GM21423 (cell line): Measurements from ENCODE around the gene RPL35.
"Not testable (repeated sequence)": the region's sequence is repeated elsewhere in the genome, so short reads cannot be mapped to it uniquely, and the experiment has no call there.

Experiments
- ATAC-seq: cut with Tn5 transposase; IDR thresholded peaks from one replicate; pipeline ENCODE4 v1.9.1; 2021; ENCODE audit warnings: mild to moderate bottlenecking, moderate library complexity; ENCODE audit not compliant: unreplicated experiment

The RPL35 gene

GRCh38 chr9:124853605-124854143 lies 8.1 kb downstream of the RPL35 start:
- ATAC-seq, result no peak

DNA sequence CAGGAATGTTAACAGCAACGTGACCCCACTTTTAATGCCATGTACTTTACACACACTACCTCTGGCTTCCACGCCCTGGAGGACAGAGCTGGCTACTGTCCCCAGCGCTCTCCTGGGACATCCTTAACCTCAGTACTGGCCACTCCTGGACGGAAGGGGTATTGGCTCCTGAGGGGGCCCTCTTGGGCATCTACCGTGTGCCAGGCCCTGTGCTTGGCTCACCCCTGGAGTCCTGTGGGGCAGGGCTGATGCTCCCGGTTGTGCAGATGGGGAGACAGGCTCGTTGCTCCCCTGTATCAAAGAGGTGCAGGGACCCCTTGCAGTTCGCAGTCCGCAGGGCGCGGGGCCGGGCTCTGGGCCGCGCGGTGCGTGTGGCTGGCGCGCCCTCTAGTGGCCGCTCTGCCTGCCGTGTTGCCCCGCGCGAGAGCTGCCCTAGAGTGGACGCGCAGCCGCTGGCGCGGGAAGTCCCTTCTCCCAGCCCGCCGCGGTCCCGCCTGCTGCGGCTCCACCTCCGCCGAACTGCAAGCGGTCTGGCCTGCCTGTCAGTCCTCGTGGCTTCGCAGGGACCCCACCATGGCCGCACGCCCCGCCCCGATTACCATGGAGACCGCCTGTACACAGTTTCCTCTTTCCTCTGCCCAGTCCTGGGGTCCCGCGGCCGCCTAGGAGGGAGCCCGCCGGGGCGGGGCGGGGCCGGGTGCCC lies 8.8 kb downstream of the RPL35 start, which contains the start of gene WDR38:
WDR38 (plus strand) TSS at position 632 of the 703 bp plus-strand sequence. CDS start 72 bp downstream, outside the sequence.
- peak; percentile 67 for ATAC-seq

GRCh38 chr9:124852121-124852828 lies 9.5 kb downstream of the RPL35 start:
- no peak for ATAC-seq

DNA sequence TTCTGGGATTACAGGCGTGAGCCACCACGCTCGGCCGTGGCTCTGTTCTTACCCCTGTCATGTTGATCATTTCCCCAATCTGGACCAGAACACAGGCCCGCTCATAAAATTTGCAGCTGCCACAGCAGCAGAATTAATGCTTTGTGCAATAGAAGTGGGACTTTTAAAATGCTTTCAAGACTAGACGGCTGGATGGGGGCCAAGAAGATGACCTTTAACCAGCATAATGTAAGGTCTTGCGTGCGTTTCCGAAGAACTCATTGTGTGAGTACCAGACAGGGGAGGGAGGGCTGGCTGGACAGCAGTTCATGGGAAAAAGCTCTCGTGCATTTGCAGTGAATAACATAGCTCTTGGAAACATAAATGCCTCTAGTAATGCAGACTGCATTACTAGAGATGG lies 12.0 kb downstream of the RPL35 start:
- no peak for ATAC-seq

DNA sequence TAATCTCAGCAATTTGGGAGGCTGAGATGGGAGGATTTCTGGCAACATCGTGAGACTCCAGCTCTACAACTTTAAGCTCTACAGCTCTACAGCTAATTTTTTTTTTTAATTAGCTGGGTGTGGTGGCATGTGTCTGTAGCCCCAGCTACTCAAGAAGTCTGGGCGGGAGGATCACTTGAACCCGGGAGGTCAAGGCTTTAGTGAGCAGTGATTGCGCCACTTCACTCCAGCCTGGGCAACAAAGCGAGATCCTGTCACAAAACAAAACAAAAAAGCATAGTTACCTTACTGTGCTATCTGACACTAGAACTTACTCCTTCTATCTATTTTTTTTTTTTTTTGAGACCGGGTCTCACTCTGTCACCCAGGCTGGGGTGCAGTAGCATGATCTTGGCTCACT lies 14.8 kb downstream of the RPL35 start:
- ATAC-seq, result no peak

DNA sequence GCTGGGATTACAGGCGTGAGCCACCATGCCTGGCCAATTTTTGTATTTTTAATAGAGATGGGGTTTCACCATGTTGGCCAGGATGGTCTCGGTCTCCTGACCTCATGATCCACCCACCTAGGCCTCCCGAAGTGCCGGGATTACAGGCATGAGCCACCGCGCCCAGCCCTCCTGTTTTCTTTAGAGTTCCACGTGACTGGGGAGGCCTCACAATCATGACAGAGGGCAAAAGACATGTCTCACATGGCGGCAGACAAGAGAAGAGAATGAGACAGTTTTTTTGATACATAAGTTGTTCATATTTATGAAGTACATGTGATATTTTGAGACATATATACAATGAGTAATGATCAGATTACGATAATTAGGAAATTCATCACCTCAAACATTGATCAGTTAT lies 15.3 kb downstream of the RPL35 start:
- not testable (repeated sequence) for ATAC-seq

DNA sequence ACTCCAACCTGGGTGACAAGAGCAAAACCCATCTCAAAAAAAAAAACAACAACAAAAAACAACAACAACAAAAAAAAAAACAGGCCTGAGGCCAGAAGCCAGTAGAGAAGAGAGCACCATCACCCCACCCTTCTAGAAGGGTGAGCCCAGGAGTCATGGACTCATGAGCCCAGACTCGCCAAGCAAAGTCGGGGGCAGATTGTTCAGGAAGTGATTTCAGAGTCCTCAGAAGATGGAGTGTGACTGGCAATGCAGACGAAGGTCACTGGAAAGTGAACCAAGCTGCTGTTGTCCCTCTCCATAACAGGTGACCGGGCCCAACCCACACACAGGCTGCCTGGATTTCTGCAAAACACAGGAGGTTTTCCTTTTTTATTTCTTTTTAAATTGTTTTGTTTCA lies 17.5 kb downstream of the RPL35 start:
- no peak for ATAC-seq

DNA sequence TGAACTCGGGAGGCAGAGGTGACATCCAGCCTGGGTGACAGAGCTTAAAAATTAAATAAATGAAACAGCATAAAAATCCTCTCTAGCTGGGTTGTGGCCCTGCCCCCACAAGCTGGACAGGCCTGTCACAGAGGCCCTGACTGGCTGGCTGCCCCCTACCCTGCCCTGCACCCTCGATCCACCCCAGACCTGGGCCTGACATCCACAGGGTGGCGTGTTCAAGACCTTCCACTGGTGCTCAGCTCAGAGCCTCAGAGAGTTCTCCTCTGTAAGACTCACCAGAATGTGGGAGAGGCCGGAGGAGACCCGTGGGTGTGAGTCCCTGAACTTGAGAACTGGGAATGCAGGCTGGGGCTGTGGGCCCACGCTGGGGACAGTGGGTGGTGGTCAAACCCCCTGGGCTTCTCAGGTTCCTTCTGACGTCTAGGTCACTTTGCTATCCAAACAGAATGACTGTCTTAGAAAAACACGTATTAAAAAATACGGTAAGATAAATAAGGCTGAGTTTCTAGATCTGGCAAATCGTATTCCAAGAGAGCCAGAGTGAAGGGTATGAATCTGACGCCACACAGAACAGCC lies 18.2 kb downstream of the RPL35 start:
- no peak for ATAC-seq

DNA sequence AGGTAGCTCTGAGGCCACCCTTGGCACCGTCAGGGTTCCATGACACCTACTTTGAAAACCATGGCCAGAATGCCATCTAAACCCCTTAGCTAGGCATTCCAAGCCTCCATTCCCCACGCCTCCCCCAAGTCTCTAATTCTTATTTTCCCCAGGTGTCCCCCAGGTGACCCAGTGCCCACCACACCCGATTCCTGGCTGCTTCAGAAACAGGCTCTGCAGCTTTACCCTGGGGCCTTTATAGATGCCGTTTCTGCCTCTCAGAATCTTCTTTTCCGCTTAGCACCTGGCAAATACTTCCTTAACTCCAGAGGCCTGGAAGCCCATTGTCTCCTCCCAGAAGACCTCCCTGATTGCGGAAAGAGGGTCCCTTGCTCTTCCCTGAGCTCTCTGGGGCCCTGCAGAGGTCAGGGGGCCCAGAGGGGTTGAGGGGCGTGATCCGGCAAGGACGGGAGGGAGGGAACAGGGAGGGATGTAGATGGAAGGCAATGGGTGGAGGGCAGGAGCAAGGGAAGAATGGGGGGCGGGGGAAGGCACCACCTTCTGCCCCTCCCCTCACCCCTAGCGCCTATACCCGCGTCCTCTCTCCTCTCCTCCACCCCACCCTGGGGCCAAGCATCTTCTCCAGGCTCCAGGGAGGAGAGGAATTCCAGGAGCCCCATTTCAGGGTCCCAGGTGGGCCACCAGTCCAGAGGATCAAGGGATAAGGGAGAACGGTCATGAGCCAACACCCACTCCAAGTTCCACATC lies 20.5 kb downstream of the RPL35 start:
- ATAC-seq, result no peak

- ATAC-seq, result no peak
Measured at GRCh38 chr9:124840300-124840833, 21.4 kb downstream of the RPL35 start.

DNA sequence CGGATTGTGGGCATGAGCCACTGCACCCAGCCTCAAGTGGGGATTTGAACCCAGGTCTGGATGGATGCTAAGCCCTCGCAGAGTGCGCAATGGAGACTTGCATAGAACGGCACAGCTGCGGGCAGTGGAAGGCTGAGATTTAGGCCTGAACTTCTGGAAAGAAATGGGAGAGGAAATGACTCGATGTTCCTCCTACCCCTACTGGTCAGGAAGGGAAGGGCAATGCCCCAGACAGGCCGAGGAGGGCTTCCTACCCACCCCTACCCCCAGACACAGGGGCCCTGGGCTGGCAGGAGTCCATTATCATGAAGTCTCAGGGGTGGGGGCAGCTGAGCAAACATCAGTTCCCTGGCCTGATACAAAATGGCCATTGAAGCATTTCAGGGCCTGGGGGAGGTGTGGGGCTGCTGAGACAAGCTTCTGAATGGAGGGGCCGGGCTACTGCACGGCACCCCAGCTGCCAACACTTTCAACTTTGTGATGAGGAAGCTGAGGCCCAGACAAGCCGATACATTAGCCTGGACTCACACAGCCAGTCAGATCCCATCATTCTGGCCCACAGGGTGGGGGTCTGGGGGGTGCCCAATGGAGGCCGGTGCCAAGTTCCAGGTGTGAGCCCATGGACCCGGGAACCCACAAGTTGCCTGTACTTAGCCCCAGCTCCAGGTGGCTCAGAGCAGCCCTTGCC lies 22.0 kb downstream of the RPL35 start:
- no peak for ATAC-seq

- not testable (repeated sequence) for ATAC-seq
Measured at GRCh38 chr9:124838567-124839275, 23.0 kb downstream of the RPL35 start.

DNA sequence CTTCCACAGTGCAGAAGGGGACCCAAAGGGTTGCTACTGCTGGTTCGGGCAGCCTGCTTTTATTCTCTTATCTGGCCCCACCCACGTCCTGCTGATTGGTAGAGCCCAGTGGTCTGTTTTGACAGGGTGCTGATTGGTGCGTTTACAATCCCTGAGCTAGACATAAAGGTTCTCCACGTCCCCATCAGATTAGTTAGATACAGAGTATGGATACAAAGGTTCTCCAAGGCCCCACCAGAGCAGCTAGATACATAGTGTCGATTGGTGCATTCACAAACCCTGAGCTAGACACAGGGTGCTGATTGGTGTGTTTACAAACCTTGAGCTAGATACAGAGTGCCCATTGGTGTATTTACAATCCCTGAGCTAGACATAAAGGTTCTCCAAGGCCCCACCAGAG lies 23.6 kb downstream of the RPL35 start:
- not testable (repeated sequence) for ATAC-seq

GRCh38 chr9:124835026-124835557 lies 26.7 kb downstream of the RPL35 start:
- ATAC-seq, result no peak

DNA sequence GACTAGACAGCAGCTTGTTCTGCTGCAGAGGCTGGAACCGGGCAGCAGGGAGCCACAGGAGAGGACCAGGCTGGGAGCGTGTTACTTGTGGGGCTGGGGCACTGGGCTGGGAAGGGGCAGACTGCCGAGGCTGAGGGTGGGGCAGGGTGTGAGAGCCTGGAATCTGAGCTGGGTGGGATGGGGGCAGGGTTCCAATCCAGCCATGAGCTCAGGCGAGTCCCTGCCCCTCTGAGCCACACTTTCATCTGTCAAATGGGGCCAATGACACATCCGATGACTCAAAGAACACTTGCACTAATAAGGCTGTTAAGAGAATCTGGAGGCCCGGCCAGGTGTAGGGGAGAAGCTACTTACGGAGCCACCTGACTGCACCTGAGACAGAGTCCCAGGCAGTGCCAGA lies 27.2 kb downstream of the RPL35 start:
- ATAC-seq, result no peak

DNA sequence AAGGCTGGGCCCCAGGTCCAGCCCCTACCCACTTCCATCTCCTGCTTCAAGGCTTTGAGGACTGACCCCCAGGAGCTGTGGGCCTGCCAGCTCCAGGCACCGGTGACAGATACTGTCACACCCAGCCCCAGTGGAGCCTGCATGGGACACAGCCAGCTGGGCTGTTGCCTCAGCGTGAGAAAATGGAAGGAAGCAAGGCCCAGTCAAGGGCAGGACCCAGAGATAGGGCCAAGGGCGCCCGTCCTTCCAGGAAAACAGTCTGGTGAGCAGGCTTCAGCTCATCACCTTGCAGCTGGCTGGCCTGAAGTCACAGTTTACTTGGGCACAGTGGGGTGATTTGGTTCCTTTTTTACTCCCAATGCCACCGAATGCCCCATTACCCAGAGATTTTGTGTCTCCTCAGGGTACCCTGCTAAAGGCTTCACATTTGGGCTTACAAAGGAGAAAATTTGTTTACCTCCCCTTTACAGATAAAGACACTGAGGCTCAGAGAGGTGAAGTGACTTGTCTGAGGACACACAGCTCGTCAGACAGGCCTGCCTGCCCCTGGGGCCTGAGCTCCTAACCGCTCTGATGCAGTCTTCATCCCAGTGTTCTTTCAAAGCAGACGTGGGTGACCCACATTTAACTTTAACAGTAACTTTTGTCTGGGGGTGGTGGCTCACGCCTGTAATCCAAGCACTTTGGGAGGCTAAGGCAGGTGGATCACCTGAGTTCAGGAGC lies 30.0 kb downstream of the RPL35 start:
- no peak for ATAC-seq

DNA sequence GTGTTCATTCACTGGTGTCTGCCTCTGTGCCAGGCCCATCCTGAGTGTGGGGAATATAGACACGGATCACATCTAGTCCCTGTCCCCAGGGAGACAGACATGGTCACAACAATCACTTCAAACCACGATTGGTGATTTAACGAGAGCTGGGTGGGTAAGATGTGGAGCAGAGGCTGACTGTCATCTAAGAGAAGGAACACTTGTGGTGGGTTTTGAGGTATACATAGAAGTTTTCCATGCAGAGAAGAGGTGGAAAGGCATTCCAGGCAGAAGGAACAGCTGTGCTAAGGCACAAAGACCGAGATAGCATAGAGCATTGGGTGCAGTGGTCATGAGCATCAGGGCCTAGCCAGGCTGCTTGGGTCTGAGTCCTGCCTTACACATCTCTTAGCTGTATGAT lies 31.2 kb downstream of the RPL35 start:
- no peak for ATAC-seq

DNA sequence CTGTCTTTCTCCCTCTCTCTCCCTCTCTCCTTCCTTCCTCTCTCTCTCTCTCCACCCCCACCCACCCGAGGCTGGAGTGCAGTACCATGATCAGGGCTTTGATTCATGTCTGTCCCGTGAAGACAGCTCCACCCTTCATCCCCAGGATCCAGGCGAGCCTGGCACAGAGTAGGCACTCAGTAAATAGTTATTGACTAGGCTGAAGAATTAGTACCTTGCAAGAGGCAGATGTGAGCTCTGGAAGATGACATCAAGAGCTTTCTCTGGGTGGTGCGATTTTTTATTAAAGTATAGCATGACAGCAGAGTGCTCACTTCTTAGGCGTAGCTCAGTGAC lies 32.5 kb downstream of the RPL35 start:
- no peak for ATAC-seq
